ENCODE measurements around the gene THBS4.
"Not testable (repeated sequence)": the region's sequence is repeated elsewhere in the genome, so short reads cannot be mapped to it uniquely, and the experiment has no call there.

Gene THBS4

GRCh38 chr5:80091792-80092192 is 56.6 kb downstream of the THBS4 start:
- H3K4me3 ChIP-seq (ENCODE audit: low read depth in 1 of 5, low read length in 5 of 5); H3K9ac ChIP-seq (ENCODE audit: low read length in 5 of 5); H3K36me3 ChIP-seq (ENCODE audit: control insufficient read depth in 5 of 5, insufficient read depth in 5 of 5, low read length in 5 of 5); H3K4me1 ChIP-seq (ENCODE audit: control insufficient read depth in 5 of 5, insufficient read depth in 5 of 5, low read length in 5 of 5); H3K9me3 ChIP-seq (ENCODE audit: control insufficient read depth in 5 of 5, low read length in 5 of 5); H3K27ac ChIP-seq (ENCODE audit: low read depth, low read length); H3K27me3 ChIP-seq (ENCODE audit: control insufficient read depth in 5 of 5, insufficient read depth in 4 of 5, low read length in 5 of 5): not testable (repeated sequence)

GRCh38 chr5:80092486-80093107 is 57.4 kb downstream of the THBS4 start:
- no peaks in the 10 kb centered on the region for H3K9me3 ChIP-seq (ENCODE audit: control insufficient read depth in 5 of 5, low read length in 5 of 5)
- H3K4me3 ChIP-seq (ENCODE audit: low read depth in 1 of 5, low read length in 5 of 5) = no peak overlapping the region
- H3K27ac ChIP-seq (ENCODE audit: low read depth, low read length) = no peak overlapping the region
- no peaks in the 10 kb centered on the region for H3K27me3 ChIP-seq (ENCODE audit: control insufficient read depth in 5 of 5, insufficient read depth in 4 of 5, low read length in 5 of 5)
- peaks cover 0 to 3% (median 0%) of the 10 kb centered on the region in 5 donors for H3K4me1 ChIP-seq (ENCODE audit: control insufficient read depth in 5 of 5, insufficient read depth in 5 of 5, low read length in 5 of 5)
- H3K36me3 ChIP-seq (ENCODE audit: control insufficient read depth in 5 of 5, insufficient read depth in 5 of 5, low read length in 5 of 5) = no peaks in the 10 kb centered on the region
- no peak overlapping the region for H3K9ac ChIP-seq (ENCODE audit: low read length in 5 of 5)

GRCh38 chr5:80093796-80094195 is 58.6 kb downstream of the THBS4 start:
- Histone ChIP-seq H3K27me3 (ENCODE audit: control insufficient read depth in 5 of 5, insufficient read depth in 4 of 5, low read length in 5 of 5) (no peaks in the 10 kb centered on the region), H3K27ac (ENCODE audit: low read depth, low read length) (no peak overlapping the region), H3K4me1 (ENCODE audit: control insufficient read depth in 5 of 5, insufficient read depth in 5 of 5, low read length in 5 of 5) (peaks cover 0 to 3% (median 0%) of the 10 kb centered on the region in 5 donors), H3K4me3 (ENCODE audit: low read depth in 1 of 5, low read length in 5 of 5) (no peak overlapping the region), H3K36me3 (ENCODE audit: control insufficient read depth in 5 of 5, insufficient read depth in 5 of 5, low read length in 5 of 5) (no peaks in the 10 kb centered on the region), H3K9ac (ENCODE audit: low read length in 5 of 5) (no peak overlapping the region), H3K9me3 (ENCODE audit: control insufficient read depth in 5 of 5, low read length in 5 of 5) (no peaks in the 10 kb centered on the region)

GRCh38 chr5:80094236-80094738 is 59.1 kb downstream of the THBS4 start:
- H3K27ac ChIP-seq (ENCODE audit: low read depth, low read length) = no peak overlapping the region

GRCh38 chr5:80097451-80097850 is 62.3 kb downstream of the THBS4 start:
- no peak overlapping the region for H3K9ac ChIP-seq (ENCODE audit: low read length in 5 of 5)
- no peak overlapping the region for H3K4me3 ChIP-seq (ENCODE audit: low read depth in 1 of 5, low read length in 5 of 5)
- no peaks in the 10 kb centered on the region for H3K4me1 ChIP-seq (ENCODE audit: control insufficient read depth in 5 of 5, insufficient read depth in 5 of 5, low read length in 5 of 5)
- no peak overlapping the region for H3K27ac ChIP-seq (ENCODE audit: low read depth, low read length)
- H3K27me3 ChIP-seq (ENCODE audit: control insufficient read depth in 5 of 5, insufficient read depth in 4 of 5, low read length in 5 of 5) = no peaks in the 10 kb centered on the region
- H3K36me3 ChIP-seq (ENCODE audit: control insufficient read depth in 5 of 5, insufficient read depth in 5 of 5, low read length in 5 of 5) = no peaks in the 10 kb centered on the region
- no peaks in the 10 kb centered on the region for H3K9me3 ChIP-seq (ENCODE audit: control insufficient read depth in 5 of 5, low read length in 5 of 5)

More at GRCh38 chr5:80094236-80094738, 59.1 kb downstream of the THBS4 start:
- Histone ChIP-seq H3K9ac (ENCODE audit: low read length in 5 of 5) (no peak overlapping the region), H3K36me3 (ENCODE audit: control insufficient read depth in 5 of 5, insufficient read depth in 5 of 5, low read length in 5 of 5) (no peaks in the 10 kb centered on the region), H3K4me3 (ENCODE audit: low read depth in 1 of 5, low read length in 5 of 5) (no peak overlapping the region), H3K27me3 (ENCODE audit: control insufficient read depth in 5 of 5, insufficient read depth in 4 of 5, low read length in 5 of 5) (no peaks in the 10 kb centered on the region), H3K4me1 (ENCODE audit: control insufficient read depth in 5 of 5, insufficient read depth in 5 of 5, low read length in 5 of 5) (peaks cover 0 to 3% (median 0%) of the 10 kb centered on the region in 5 donors), H3K9me3 (ENCODE audit: control insufficient read depth in 5 of 5, low read length in 5 of 5) (no peaks in the 10 kb centered on the region)

- Histone ChIP-seq H3K9ac (ENCODE audit: low read length in 5 of 5) (no peak overlapping the region), H3K4me1 (ENCODE audit: control insufficient read depth in 5 of 5, insufficient read depth in 5 of 5, low read length in 5 of 5) (no peaks in the 10 kb centered on the region)
These were observed 66.8 kb downstream of the THBS4 start for GRCh38 chr5:80101993-80102392.

GRCh38 chr5:80103371-80103770 is 68.2 kb downstream of the THBS4 start:
- Histone ChIP-seq H3K9me3 (ENCODE audit: control insufficient read depth in 5 of 5, low read length in 5 of 5) (no peaks in the 10 kb centered on the region), H3K27ac (ENCODE audit: low read depth, low read length) (no peak overlapping the region), H3K4me1 (ENCODE audit: control insufficient read depth in 5 of 5, insufficient read depth in 5 of 5, low read length in 5 of 5) (no peaks in the 10 kb centered on the region), H3K4me3 (ENCODE audit: low read depth in 1 of 5, low read length in 5 of 5) (no peak overlapping the region), H3K9ac (ENCODE audit: low read length in 5 of 5) (no peak overlapping the region), H3K27me3 (ENCODE audit: control insufficient read depth in 5 of 5, insufficient read depth in 4 of 5, low read length in 5 of 5) (no peaks in the 10 kb centered on the region), H3K36me3 (ENCODE audit: control insufficient read depth in 5 of 5, insufficient read depth in 5 of 5, low read length in 5 of 5) (no peaks in the 10 kb centered on the region)

More at GRCh38 chr5:80101993-80102392, 66.8 kb downstream of the THBS4 start:
- Histone ChIP-seq H3K4me3 (ENCODE audit: low read depth in 1 of 5, low read length in 5 of 5) (no peak overlapping the region), H3K27ac (ENCODE audit: low read depth, low read length) (no peak overlapping the region), H3K9me3 (ENCODE audit: control insufficient read depth in 5 of 5, low read length in 5 of 5) (no peaks in the 10 kb centered on the region), H3K27me3 (ENCODE audit: control insufficient read depth in 5 of 5, insufficient read depth in 4 of 5, low read length in 5 of 5) (no peaks in the 10 kb centered on the region), H3K36me3 (ENCODE audit: control insufficient read depth in 5 of 5, insufficient read depth in 5 of 5, low read length in 5 of 5) (no peaks in the 10 kb centered on the region)

- no peak overlapping the region for H3K27ac ChIP-seq (ENCODE audit: low read depth, low read length)
- H3K9me3 ChIP-seq (ENCODE audit: control insufficient read depth in 5 of 5, low read length in 5 of 5) = no peaks in the 10 kb centered on the region
- no peaks in the 10 kb centered on the region for H3K27me3 ChIP-seq (ENCODE audit: control insufficient read depth in 5 of 5, insufficient read depth in 4 of 5, low read length in 5 of 5)
- H3K4me3 ChIP-seq (ENCODE audit: low read depth in 1 of 5, low read length in 5 of 5) = no peak overlapping the region
- peaks cover 0 to 7% (median 3%) of the 10 kb centered on the region in 5 donors for H3K4me1 ChIP-seq (ENCODE audit: control insufficient read depth in 5 of 5, insufficient read depth in 5 of 5, low read length in 5 of 5)
- no peak overlapping the region for H3K9ac ChIP-seq (ENCODE audit: low read length in 5 of 5)
- no peaks in the 10 kb centered on the region for H3K36me3 ChIP-seq (ENCODE audit: control insufficient read depth in 5 of 5, insufficient read depth in 5 of 5, low read length in 5 of 5)
These were observed 70.7 kb downstream of the THBS4 start for GRCh38 chr5:80105698-80106439.

- no peaks in the 10 kb centered on the region for H3K27me3 ChIP-seq (ENCODE audit: control insufficient read depth in 5 of 5, insufficient read depth in 4 of 5, low read length in 5 of 5)
- H3K4me1 ChIP-seq (ENCODE audit: control insufficient read depth in 5 of 5, insufficient read depth in 5 of 5, low read length in 5 of 5) = peaks cover 0 to 7% (median 3%) of the 10 kb centered on the region in 5 donors
- no peak overlapping the region for H3K9ac ChIP-seq (ENCODE audit: low read length in 5 of 5)
- H3K9me3 ChIP-seq (ENCODE audit: control insufficient read depth in 5 of 5, low read length in 5 of 5) = no peaks in the 10 kb centered on the region
- H3K4me3 ChIP-seq (ENCODE audit: low read depth in 1 of 5, low read length in 5 of 5) = no peak overlapping the region
- H3K27ac ChIP-seq (ENCODE audit: low read depth, low read length) = no peak overlapping the region
- no peaks in the 10 kb centered on the region for H3K36me3 ChIP-seq (ENCODE audit: control insufficient read depth in 5 of 5, insufficient read depth in 5 of 5, low read length in 5 of 5)
These were observed 71.8 kb downstream of the THBS4 start for GRCh38 chr5:80106916-80107315.

All from subcutaneous abdominal adipose tissue (tissue), 5 donors.